Gastroesophageal sphincter (tissue), 3 donors: ENCODE data around the gene IDH3G.

Source experiments
- CTCF ChIP-seq, 4 experiments: fragments of 200-600 bp in 2 of 4; fragments of 450-650 bp in 2 of 4; sonication (generic) in 1 of 4; IDR thresholded peaks; one replicate each; pipeline ENCODE4 v1.5.1; 2017 to 2019; ENCODE audit warnings: antibody characterized with exemption in 4 of 4, mild to moderate bottlenecking in 2 of 4, moderate library complexity in 2 of 4
- EP300 ChIP-seq: sonication (generic); formaldehyde crosslinking; IDR thresholded peaks from one replicate; pipeline ENCODE4 v1.6.1; 2017; ENCODE audit warnings: antibody characterized with exemption, mild to moderate bottlenecking
- POLR2A ChIP-seq, 2 donors: fragments of 450-650 bp; IDR thresholded peaks; one replicate each; pipeline ENCODE4 v1.6.1; 2017; ENCODE audit warnings: antibody characterized with exemption in 2 of 2, mild to moderate bottlenecking in 2 of 2, moderate library complexity in 1 of 2

- TF ChIP-seq CTCF (IDR thresholded peaks at IDR 0.05) (no peak), EP300 (no peak), POLR2A (IDR thresholded peaks at IDR 0.05) (no peak)
Observed at GRCh38 chrX:153804100-153804595, 10.0 kb upstream of the IDH3G start.
